Trophoblast cell (in vitro differentiated cells and primary cell): Measurements from ENCODE around the gene PAPPA.

ENCODE experiments used
- DNase-seq, 2 donors: peaks; one replicate each; pipeline ENCODE4 v3.0.0-alpha.2; 2016
- H2AFZ ChIP-seq: 2 replicates; pipeline ENCODE4 v1.6.1; 2013; ENCODE audit warnings: low read length, moderate library complexity, mild to moderate bottlenecking; ENCODE audit not compliant: insufficient read depth, poor library complexity
- H2AK5ac ChIP-seq: 2 replicates; pipeline ENCODE4 v1.6.1; 2013; ENCODE audit warnings: mild to moderate bottlenecking, low read length
- H2BK120ac ChIP-seq: 2 replicates; pipeline ENCODE4 v1.6.1; 2013; ENCODE audit warnings: low read length, mild to moderate bottlenecking, moderate library complexity; ENCODE audit not compliant: insufficient read depth, poor library complexity
- H2BK12ac ChIP-seq: 2 replicates; pipeline ENCODE4 v1.6.1; 2013; ENCODE audit warnings: mild to moderate bottlenecking, low read length, moderate library complexity
- H2BK5ac ChIP-seq: 2 replicates; pipeline ENCODE4 v1.6.1; 2013; ENCODE audit warnings: low read length, low read depth, moderate library complexity, mild to moderate bottlenecking; ENCODE audit not compliant: poor library complexity
- H3K14ac ChIP-seq: 2 replicates; pipeline ENCODE4 v1.6.1; 2013; ENCODE audit warnings: mild to moderate bottlenecking, low read length
- H3K18ac ChIP-seq: 2 replicates; pipeline ENCODE4 v1.6.1; 2013; ENCODE audit warnings: mild to moderate bottlenecking, low read length
- H3K23ac ChIP-seq: 2 replicates; pipeline ENCODE4 v1.6.1; 2013; ENCODE audit warnings: low read length
- H3K27ac ChIP-seq: 2 replicates; pipeline ENCODE4 v1.5.1; 2013; ENCODE audit warnings: low read depth, mild to moderate bottlenecking, inconsistent platforms, low read length, moderate library complexity
- H3K27me3 ChIP-seq: 2 replicates; pipeline ENCODE4 v1.6.1; 2013; ENCODE audit warnings: inconsistent platforms, mild to moderate bottlenecking, low read length, moderate library complexity; ENCODE audit not compliant: insufficient read depth
- H3K36me3 ChIP-seq, 2 experiments: 1 replicate in 1 of 2; 2 replicates in 1 of 2; pipeline ENCODE4 v1.6.1; 2013; ENCODE audit warnings: low read length in 2 of 2, mild to moderate bottlenecking in 2 of 2, moderate library complexity in 1 of 2; ENCODE audit not compliant: insufficient read depth in 2 of 2, control insufficient read depth in 1 of 2
- H3K4ac ChIP-seq: 2 replicates; pipeline ENCODE4 v1.6.1; 2013; ENCODE audit warnings: low read depth, mild to moderate bottlenecking, low read length, moderate library complexity
- H3K4me1 ChIP-seq, 2 experiments: 1 replicate in 1 of 2; 2 replicates in 1 of 2; pipeline ENCODE4 v1.6.1; 2013; ENCODE audit warnings: low read length in 2 of 2, mild to moderate bottlenecking in 2 of 2, moderate library complexity in 1 of 2; ENCODE audit not compliant: insufficient read depth in 2 of 2, control insufficient read depth in 1 of 2
- H3K4me2 ChIP-seq: 2 replicates; pipeline ENCODE4 v1.6.1; 2013; ENCODE audit warnings: inconsistent platforms, mild to moderate bottlenecking, low read length, moderate library complexity
- H3K4me3 ChIP-seq: 2 replicates; pipeline ENCODE4 v1.5.1; 2013; ENCODE audit warnings: mild to moderate bottlenecking, low read depth, low read length, inconsistent platforms
- H3K79me1 ChIP-seq: one replicate; pipeline ENCODE4 v1.6.1; 2013; ENCODE audit warnings: low read length
- H3K79me2 ChIP-seq: 2 replicates; pipeline ENCODE4 v1.6.1; 2013; ENCODE audit warnings: low read length, mild to moderate bottlenecking; ENCODE audit not compliant: control insufficient read depth, insufficient read depth, poor library complexity
- H3K9ac ChIP-seq: 2 replicates; pipeline ENCODE4 v1.6.1; 2013; ENCODE audit warnings: mild to moderate bottlenecking, low read length
- H3K9me3 ChIP-seq: 2 replicates; pipeline ENCODE4 v1.6.1; 2013; ENCODE audit warnings: low read depth, mild to moderate bottlenecking, control low read depth, inconsistent platforms, low read length; ENCODE audit not compliant: insufficient read depth
- H4K12ac ChIP-seq: 2 replicates; pipeline ENCODE4 v1.6.1; 2013; ENCODE audit warnings: low read depth, mild to moderate bottlenecking, low read length, moderate library complexity
- H4K8ac ChIP-seq: 2 replicates; pipeline ENCODE4 v1.6.1; 2013; ENCODE audit warnings: low read depth, mild to moderate bottlenecking, low read length, moderate library complexity
- H4K91ac ChIP-seq: one replicate; pipeline ENCODE4 v1.6.1; 2013; ENCODE audit warnings: low read depth, mild to moderate bottlenecking, low read length, moderate library complexity
- WGBS: extraction: QIAGEN DNeasy Blood & Tissue Kit; methylation state at CpG from one replicate; pipeline ENCODE4 v1.1.7; 2013; ENCODE audit warnings: missing lambda C conversion rate; ENCODE audit not compliant: insufficient read length, insufficient coverage; ENCODE audit errors: extremely low coverage; 5-methylcytosine and 5-hydroxymethylcytosine counted together

Gene PAPPA

DNA sequence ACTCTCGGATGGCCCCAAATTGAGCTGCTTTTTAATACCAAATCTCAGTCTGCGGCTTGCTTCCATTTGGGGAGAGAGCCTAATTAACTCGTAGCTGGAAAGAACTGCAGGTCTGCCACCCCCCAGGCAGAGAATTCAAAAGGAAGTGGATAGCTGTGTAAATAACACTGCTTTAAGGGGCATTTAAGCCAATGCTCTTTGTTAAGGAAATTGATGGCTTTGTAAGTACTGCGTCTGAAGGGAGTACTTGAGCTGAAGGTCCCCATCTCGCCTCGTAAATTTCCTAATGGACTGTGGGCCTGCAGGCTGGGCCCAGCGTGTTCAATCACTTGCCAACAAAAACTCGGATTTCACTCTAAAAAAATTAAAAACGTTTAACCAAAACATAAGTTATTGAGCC lies 132.7 kb downstream of the PAPPA start:
- no peak overlapping the region for H3K18ac ChIP-seq

DNA sequence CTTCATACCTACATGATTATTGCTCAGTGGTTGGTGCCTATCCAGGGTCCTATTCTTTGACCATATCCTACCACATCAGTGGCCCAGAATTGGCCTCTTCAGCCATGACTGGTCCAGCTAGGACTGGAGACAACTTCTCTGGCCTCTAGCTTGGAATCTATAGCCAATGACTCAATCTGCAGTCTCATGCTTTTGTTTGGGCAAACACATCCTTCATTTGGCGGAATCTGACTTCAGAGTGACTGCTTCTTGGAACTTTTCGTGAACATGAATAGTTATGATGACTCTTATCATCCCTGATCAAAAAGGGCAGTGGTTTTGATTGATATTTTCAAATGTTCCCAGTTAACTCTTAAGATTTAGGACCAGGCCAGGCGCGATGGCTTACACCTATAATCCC lies 134.1 kb downstream of the PAPPA start:
- no peaks in the 10 kb centered on the region for H3K79me2 ChIP-seq
- no peak overlapping the region for H4K91ac ChIP-seq
- no CpG with 5 or more reads among the region's 4 CpGs for WGBS
- H3K4me2 ChIP-seq: no peak overlapping the region
- no peak overlapping the region for H3K27ac ChIP-seq
- no peak overlapping the region for H2AK5ac ChIP-seq
- no peaks in the 10 kb centered on the region for H3K9me3 ChIP-seq
- no peak overlapping the region for H4K8ac ChIP-seq
- H4K12ac ChIP-seq: no peak overlapping the region
- H3K14ac ChIP-seq: no peak overlapping the region
- no peak overlapping the region for H3K4me3 ChIP-seq
- no peak overlapping the region for H2BK120ac ChIP-seq
- H3K27me3 ChIP-seq: no peaks in the 10 kb centered on the region
- H3K36me3 ChIP-seq: no peaks in the 10 kb centered on the region
- no peak overlapping the region for H3K23ac ChIP-seq
- peaks cover 1 to 2% of the 10 kb centered on the region in 2 experiments for H3K4me1 ChIP-seq
- no peak overlapping the region for H2AFZ ChIP-seq
- H3K4ac ChIP-seq: no peak overlapping the region
- no peak overlapping the region for H2BK5ac ChIP-seq
- no peak overlapping the region for H3K18ac ChIP-seq
- H2BK12ac ChIP-seq: no peak overlapping the region
- no peak overlapping the region for H3K9ac ChIP-seq
- no peak for DNase-seq
- no peaks in the 10 kb centered on the region for H3K79me1 ChIP-seq

More for the DNA sequence above, 132.7 kb downstream of the PAPPA start:
- H2BK120ac ChIP-seq: no peak overlapping the region
- no peak overlapping the region for H2AK5ac ChIP-seq
- WGBS: no CpG with 5 or more reads among the region's 9 CpGs
- no peak overlapping the region for H3K27ac ChIP-seq
- H2AFZ ChIP-seq: no peak overlapping the region
- H3K9ac ChIP-seq: no peak overlapping the region
- no peak overlapping the region for H2BK5ac ChIP-seq
- no peak overlapping the region for H3K4me2 ChIP-seq
- H4K91ac ChIP-seq: no peak overlapping the region
- H3K9me3 ChIP-seq: no peaks in the 10 kb centered on the region
- no peak overlapping the region for H3K23ac ChIP-seq
- H4K12ac ChIP-seq: no peak overlapping the region
- no peak overlapping the region for H3K14ac ChIP-seq
- peaks cover 1 to 2% of the 10 kb centered on the region in 2 experiments for H3K4me1 ChIP-seq
- no peaks in the 10 kb centered on the region for H3K79me2 ChIP-seq
- no peak overlapping the region for H4K8ac ChIP-seq
- no peaks in the 10 kb centered on the region for H3K36me3 ChIP-seq
- no peak for DNase-seq
- H3K27me3 ChIP-seq: no peaks in the 10 kb centered on the region
- no peak overlapping the region for H2BK12ac ChIP-seq
- no peak overlapping the region for H3K4me3 ChIP-seq
- no peak overlapping the region for H3K4ac ChIP-seq
- peaks cover 2% of the 10 kb centered on the region for H3K79me1 ChIP-seq

DNA sequence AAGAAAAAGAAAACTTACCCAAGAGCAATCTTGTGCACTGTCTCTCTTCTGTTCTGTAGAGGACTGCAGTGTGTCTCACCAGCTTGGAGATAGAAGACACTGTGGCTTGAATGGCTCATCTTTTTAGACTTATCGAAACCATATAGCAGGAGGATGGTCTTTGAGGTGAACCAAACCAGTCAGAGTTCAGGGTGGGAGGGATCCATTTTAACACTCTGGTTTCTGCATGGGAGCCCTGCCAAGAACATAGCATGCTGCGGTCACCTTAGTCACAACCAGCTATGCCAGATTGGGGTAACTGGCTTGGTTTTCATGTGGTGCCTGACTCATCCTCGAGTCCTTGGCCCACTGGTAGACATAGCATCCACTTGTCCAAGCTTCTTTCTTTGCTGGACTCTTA lies 135.1 kb downstream of the PAPPA start:
- Histone ChIP-seq H2BK120ac (no peak overlapping the region), H3K4me3 (no peak overlapping the region), H4K8ac (no peak overlapping the region), H2BK12ac (no peak overlapping the region), H3K4ac (no peak overlapping the region), H2AK5ac (no peak overlapping the region), H3K18ac (no peak overlapping the region), H2AFZ (no peak overlapping the region), H4K12ac (no peak overlapping the region), H3K14ac (no peak overlapping the region), H3K9me3 (no peaks in the 10 kb centered on the region), H3K9ac (no peak overlapping the region), H3K27ac (no peak overlapping the region), H3K36me3 (no peaks in the 10 kb centered on the region), H3K23ac (no peak overlapping the region), H2BK5ac (no peak overlapping the region), H4K91ac (no peak overlapping the region), H3K27me3 (no peaks in the 10 kb centered on the region), H3K79me2 (no peaks in the 10 kb centered on the region), H3K79me1 (no peaks in the 10 kb centered on the region), H3K4me1 (peaks cover 1 to 2% of the 10 kb centered on the region in 2 experiments), H3K4me2 (no peak overlapping the region)
- DNase-seq: peak; percentile 51 to 68
- WGBS: no CpG with 5 or more reads among the region's 3 CpGs

DNA sequence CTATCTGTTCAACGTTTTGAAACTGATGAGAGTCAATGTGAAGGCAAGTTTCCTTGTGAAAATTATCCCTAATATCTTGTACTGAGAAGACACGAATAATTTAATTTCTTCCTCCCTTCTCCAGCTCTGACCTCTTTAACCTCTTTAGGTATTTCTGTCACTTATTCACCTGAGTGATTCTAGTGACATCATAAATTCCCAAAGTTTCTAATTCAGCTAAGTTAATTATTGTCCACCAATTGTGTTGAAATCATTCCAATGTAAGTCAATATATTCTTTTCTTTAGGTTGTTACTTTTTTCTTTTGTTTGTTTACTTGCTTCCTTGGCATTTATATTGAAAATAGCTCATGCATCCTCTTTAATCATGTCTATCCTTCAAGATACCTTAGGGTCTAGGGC lies 143.8 kb downstream of the PAPPA start:
- no peak overlapping the region for H3K27ac ChIP-seq
- no peak overlapping the region for H3K9ac ChIP-seq
- no peaks in the 10 kb centered on the region for H3K36me3 ChIP-seq
- H2AFZ ChIP-seq: no peak overlapping the region
- H3K4me1 ChIP-seq: no peaks in the 10 kb centered on the region
- no peak overlapping the region for H2AK5ac ChIP-seq
- H2BK120ac ChIP-seq: no peak overlapping the region
- no peak overlapping the region for H3K4me2 ChIP-seq
- H4K8ac ChIP-seq: no peak overlapping the region
- no CpG with 5 or more reads among the region's 2 CpGs for WGBS
- no peak for DNase-seq
- H3K4me3 ChIP-seq: no peak overlapping the region
- no peak overlapping the region for H3K14ac ChIP-seq
- no peak overlapping the region for H3K4ac ChIP-seq
- no peak overlapping the region for H4K12ac ChIP-seq
- H2BK12ac ChIP-seq: no peak overlapping the region
- H3K79me2 ChIP-seq: no peaks in the 10 kb centered on the region
- H3K9me3 ChIP-seq: no peaks in the 10 kb centered on the region
- H3K79me1 ChIP-seq: no peaks in the 10 kb centered on the region
- H4K91ac ChIP-seq: no peak overlapping the region
- H3K27me3 ChIP-seq: no peaks in the 10 kb centered on the region
- H2BK5ac ChIP-seq: no peak overlapping the region
- H3K18ac ChIP-seq: no peak overlapping the region
- H3K23ac ChIP-seq: no peak overlapping the region
